Mucosa of descending colon (tissue), 3 donors: ENCODE measurements around the gene STX1B. TPM values are rescaled to one million over a fixed set of nuclear protein-coding genes. Genes with fewer than 3 reads are reported as not detected.

Source experiments
- ATAC-seq: fragments of 200-7000 bp; cut with Tn5 transposase; one replicate; pipeline ENCODE4 v1.9.1; 2020; ENCODE audit warnings: mild to moderate bottlenecking, moderate library complexity
- DNase-seq, 3 donors: peaks; one replicate each; pipeline ENCODE4 v3.0.0-alpha.2; 2020
- H3K36me3 ChIP-seq: fragments of 200-600 bp; one replicate; pipeline ENCODE4 v1.8.0; 2021; ENCODE audit warnings: low read depth, mild to moderate bottlenecking
- H3K4me1 ChIP-seq: fragments of 200-600 bp; one replicate; pipeline ENCODE4 v1.8.0; 2021; ENCODE audit warnings: low read depth, mild to moderate bottlenecking
- H3K4me3 ChIP-seq: fragments of 200-600 bp; one replicate; pipeline ENCODE4 v1.8.0; 2021; ENCODE audit warnings: mild to moderate bottlenecking
- H3K9me3 ChIP-seq: fragments of 200-600 bp; one replicate; pipeline ENCODE4 v1.8.0; 2021; ENCODE audit warnings: mild to moderate bottlenecking
- intact Hi-C, 2 donors: fragments of 100-400 bp; cut with DNase I in 1 of 2; cut with micrococcal nuclease in 1 of 2; formaldehyde crosslinking; loops; one replicate each; pipeline versions ENCODE4 v1.11.0 to v1.11.1; 2022; cut with DNase I, micrococcal nuclease
- total RNA-seq, 3 donors: library from RNA; stranded (reverse); fragmentation: NEBNext Ultra II Directional in 2 of 3; extraction: Animal tissue kit (Norgen Biotek cat#: 25700) in 2 of 3; gene quantifications; one replicate each; pipeline versions ENCODE4 v1.2.1 to v1.2.4, GENCODE V29; 2021 to 2023
- TF ChIP-seq, protein P1 (sequence below): fragments of 200-600 bp; IDR thresholded peaks from one replicate; pipeline ENCODE4 v1.8.0; 2022; ENCODE audit warnings: antibody characterized with exemption, mild to moderate bottlenecking
- donor health status: DM: no; HTN: no; CAD: no; lungs with moderate emphysema.
- donor health status: DM: no; HTN: no; CAD: no.
- donor health status: DM: no; HTN: yes; CAD: no.

STX1B gene
- total RNA-seq, 3 donors from 2014 or later: 0.14 to 2.8 (median 0.84) TPM

DNA sequence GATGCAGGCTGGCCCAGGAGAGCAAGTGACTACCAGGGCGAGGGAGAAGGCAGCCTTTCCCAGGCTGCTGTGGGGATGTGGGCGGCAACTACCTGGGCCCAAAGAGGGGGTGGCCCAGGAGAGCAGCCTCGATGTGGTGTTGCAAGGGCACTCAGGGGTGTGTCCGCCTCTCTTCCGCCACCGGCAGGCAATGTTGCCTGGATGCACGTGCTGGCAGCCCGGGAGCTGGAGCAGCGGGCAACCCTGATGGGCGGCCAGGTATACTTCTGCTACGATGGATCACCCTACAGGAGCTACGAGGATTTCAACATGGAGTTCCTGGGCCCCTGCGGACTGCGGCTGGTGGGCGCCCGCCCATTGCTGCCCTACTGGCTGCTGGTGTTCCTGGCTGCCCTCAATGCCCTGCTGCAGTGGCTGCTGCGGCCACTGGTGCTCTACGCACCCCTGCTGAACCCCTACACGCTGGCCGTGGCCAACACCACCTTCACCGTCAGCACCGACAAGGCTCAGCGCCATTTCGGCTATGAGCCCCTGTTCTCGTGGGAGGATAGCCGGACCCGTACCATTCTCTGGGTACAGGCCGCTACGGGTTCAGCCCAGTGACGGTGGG, 22.8 kb downstream of the STX1B start:
- ATAC-seq: no peak
- peaks cover 4% of the 10 kb centered on the region for H3K4me1 ChIP-seq
- no peaks in the 10 kb centered on the region for H3K36me3 ChIP-seq
- no peak overlapping the region for H3K4me3 ChIP-seq
- no peaks in the 10 kb centered on the region for H3K9me3 ChIP-seq
- TF ChIP-seq, protein P1, sequence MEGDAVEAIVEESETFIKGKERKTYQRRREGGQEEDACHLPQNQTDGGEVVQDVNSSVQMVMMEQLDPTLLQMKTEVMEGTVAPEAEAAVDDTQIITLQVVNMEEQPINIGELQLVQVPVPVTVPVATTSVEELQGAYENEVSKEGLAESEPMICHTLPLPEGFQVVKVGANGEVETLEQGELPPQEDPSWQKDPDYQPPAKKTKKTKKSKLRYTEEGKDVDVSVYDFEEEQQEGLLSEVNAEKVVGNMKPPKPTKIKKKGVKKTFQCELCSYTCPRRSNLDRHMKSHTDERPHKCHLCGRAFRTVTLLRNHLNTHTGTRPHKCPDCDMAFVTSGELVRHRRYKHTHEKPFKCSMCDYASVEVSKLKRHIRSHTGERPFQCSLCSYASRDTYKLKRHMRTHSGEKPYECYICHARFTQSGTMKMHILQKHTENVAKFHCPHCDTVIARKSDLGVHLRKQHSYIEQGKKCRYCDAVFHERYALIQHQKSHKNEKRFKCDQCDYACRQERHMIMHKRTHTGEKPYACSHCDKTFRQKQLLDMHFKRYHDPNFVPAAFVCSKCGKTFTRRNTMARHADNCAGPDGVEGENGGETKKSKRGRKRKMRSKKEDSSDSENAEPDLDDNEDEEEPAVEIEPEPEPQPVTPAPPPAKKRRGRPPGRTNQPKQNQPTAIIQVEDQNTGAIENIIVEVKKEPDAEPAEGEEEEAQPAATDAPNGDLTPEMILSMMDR: no peak
- intact Hi-C loops: loop anchor here (5.0 to 10.0 kb wide), 6 partner anchors 47 to 877 kb away; partner anchors contain the start of genes ZNF843 (in 2 of the 2), STX4 (in 1 of the 2), ZNF646 (in 1 of the 2) and ZNF668 (in 1 of the 2)
- DNase-seq: no peak

DNA sequence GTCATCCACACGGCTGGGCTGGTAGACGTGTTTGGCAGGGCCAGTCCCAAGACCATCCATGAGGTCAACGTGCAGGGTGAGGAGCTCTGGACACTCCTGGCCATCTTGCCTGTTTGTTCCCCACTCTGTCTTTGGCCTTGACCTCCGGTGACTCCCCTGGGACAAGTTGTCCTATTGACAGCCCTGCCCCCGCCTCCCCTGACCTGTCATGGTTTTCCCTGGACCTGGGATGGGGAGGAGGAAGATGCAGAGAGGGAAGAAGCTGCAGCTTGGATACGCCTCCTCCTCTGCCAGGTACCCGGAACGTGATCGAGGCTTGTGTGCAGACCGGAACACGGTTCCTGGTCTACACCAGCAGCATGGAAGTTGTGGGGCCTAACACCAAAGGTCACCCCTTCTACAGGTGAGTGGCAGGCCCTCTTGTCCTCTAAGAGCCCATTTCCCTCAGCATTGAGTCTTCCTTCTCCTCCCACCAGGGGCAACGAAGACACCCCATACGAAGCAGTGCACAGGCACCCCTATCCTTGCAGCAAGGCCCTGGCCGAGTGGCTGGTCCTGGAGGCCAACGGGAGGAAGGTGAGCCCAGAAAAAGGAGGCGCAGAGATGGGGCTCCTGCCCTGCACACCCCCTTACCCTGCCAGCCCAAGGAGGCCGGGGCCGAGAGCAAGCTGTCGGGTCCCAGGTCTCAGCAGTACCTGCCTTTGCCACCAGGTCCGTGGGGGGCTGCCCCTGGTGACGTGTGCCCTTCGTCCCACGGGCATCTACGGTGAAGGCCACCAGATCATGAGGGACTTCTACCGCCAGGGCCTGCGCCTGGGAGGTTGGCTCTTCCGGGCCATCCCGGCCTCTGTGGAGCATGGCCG, 24.1 kb downstream of the STX1B start:
- TF ChIP-seq, protein P1: no peak
- ATAC-seq (no peak), DNase-seq (peak in 1 of 3 donors; percentile 13)
- Histone ChIP-seq H3K36me3 (no peaks in the 10 kb centered on the region), H3K4me1 (peaks cover 4% of the 10 kb centered on the region), H3K9me3 (no peaks in the 10 kb centered on the region), H3K4me3 (no peak overlapping the region)
- intact Hi-C loops: loop anchor here (5.0 to 10.0 kb wide), 6 partner anchors 48 to 878 kb away; partner anchors contain the start of genes ZNF843 (in 2 of the 2), STX4 (in 1 of the 2), ZNF646 (in 1 of the 2) and ZNF668 (in 1 of the 2)

DNA sequence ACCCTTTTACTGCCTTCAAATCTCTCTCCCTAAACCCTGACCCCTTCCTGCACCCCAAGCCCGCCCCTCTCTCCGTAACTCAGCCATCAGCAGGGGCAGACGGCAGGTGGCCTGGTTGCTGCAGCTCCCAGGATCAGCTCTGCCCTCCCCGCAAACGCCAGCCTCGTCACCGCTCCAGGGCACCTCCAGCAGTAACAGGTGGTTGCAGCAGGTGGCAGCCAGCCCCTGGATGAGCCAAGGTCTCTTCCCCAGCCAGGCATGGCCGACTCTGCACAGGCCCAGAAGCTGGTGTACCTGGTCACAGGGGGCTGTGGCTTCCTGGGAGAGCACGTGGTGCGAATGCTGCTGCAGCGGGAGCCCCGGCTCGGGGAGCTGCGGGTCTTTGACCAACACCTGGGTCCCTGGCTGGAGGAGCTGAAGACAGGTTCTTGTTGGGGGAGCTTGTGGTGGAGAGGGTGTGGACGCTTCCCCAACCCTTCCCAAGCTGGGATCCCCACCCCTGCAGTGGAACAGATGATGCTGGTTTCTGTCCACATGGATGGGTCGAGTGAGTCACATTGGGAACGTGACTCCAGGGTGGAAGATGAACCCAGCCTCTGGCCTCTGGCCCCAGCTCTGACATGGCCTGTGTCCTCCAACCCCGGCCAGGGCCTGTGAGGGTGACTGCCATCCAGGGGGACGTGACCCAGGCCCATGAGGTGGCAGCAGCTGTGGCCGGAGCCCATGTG, 24.9 kb downstream of the STX1B start:
- TF ChIP-seq, protein P1: no peak
- ATAC-seq (peak; percentile 92), DNase-seq (peak; percentile 78 to 85 (median 84))
- intact Hi-C loops: loop anchor here (5.0 to 10.0 kb wide), 6 partner anchors 49 to 879 kb away; partner anchors contain the start of genes ZNF843 (in 2 of the 2), STX4 (in 1 of the 2), ZNF646 (in 1 of the 2) and ZNF668 (in 1 of the 2)
- no peaks in the 10 kb centered on the region for H3K9me3 ChIP-seq
- H3K36me3 ChIP-seq: no peaks in the 10 kb centered on the region
- H3K4me3 ChIP-seq: no peak overlapping the region
- peaks cover 4% of the 10 kb centered on the region for H3K4me1 ChIP-seq

DNA sequence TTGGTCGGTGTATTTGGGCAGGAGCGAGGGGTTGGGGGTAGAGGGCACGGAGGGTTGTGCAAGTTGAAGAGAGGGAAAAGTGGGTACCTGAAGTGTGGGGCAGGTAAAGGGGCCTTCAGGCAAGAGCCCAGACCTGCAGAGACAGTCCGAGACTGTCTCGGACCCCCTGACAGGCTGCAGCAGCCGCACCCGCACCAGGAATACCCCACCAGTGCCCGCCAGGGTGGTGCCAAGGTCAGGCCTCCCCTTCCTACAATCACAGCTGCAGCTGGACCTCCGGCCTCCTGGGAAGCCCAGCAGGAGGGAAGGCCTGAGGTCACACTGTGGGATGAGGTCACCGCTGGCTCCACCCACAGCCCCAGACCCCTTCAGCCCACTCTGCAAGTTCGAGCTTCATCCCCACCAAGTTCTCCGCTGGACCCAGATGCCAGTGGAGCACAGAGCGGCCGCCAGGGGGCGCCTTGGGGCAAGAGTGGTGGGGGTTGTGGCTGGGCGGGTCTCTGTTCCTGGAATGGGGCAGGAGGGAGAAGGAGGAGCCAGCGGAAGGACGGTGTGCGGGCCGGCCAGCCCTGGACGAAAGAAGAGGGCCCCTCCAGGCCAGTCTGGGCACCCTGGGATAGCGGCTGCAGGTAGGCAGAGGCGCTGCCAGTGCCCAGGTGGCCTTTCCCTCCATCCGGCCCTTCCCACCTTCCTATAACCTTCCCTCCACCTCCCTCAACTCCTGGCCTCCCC, 25.6 kb downstream of the STX1B start, which contains the start of gene HSD3B7:
HSD3B7 (plus strand) TSS at position 539 of the 732 bp plus-strand sequence. CDS start 452 bp downstream, outside the sequence.
- peak; percentile 91 to 95 (median 94) for DNase-seq
- H3K9me3 ChIP-seq: no peaks in the 10 kb centered on the region
- ATAC-seq: peak; percentile 96
- no peaks in the 10 kb centered on the region for H3K36me3 ChIP-seq
- no peak within 1 kb of the TSS for H3K4me3 ChIP-seq
- TF ChIP-seq, protein P1: peak; percentile 91
- intact Hi-C loops: loop anchor here (5.0 to 10.0 kb wide), 6 partner anchors 50 to 880 kb away; partner anchors contain the start of genes ZNF843 (in 2 of the 2), STX4 (in 1 of the 2), ZNF646 (in 1 of the 2) and ZNF668 (in 1 of the 2)
- peaks cover 4% of the 10 kb centered on the region for H3K4me1 ChIP-seq
